Activated CD4-positive, CD25-positive, alpha-beta regulatory T cell (primary cell): ENCODE measurements around the gene OR4D9.

Source experiments
- DNase-seq, 4 experiments: peaks; one replicate each; lab custom pipeline; 2025; lab: John Stamatoyannopoulos, UW

Gene OR4D9

GRCh38 chr11:59550842-59551658 lies 39.7 kb downstream of the OR4D9 start:
- peak; percentile 30 to 79 (median 53) for DNase-seq

- DNase-seq: peak in 1 of 4 experiments; percentile 7
Measured at GRCh38 chr11:59551659-59552521, 40.6 kb downstream of the OR4D9 start.

- DNase-seq: no peak
Measured at GRCh38 chr11:59552844-59553243, 41.5 kb downstream of the OR4D9 start.

- no peak for DNase-seq
Measured at GRCh38 chr11:59553323-59553722, 42.0 kb downstream of the OR4D9 start.

- no peak for DNase-seq
Measured at GRCh38 chr11:59555601-59556114, 44.3 kb downstream of the OR4D9 start.

- peak in 2 of 4 experiments; percentile 44 to 56 for DNase-seq
Measured at GRCh38 chr11:59556115-59556916, 45.0 kb downstream of the OR4D9 start.

- no peak for DNase-seq
Measured at GRCh38 chr11:59556917-59557348, 45.6 kb downstream of the OR4D9 start.

- no peak for DNase-seq
Measured at GRCh38 chr11:59558270-59558643, 46.9 kb downstream of the OR4D9 start.

GRCh38 chr11:59559886-59560285 lies 48.5 kb downstream of the OR4D9 start:
- DNase-seq: no peak

GRCh38 chr11:59560290-59560701 lies 49.0 kb downstream of the OR4D9 start:
- peak in 3 of 4 experiments; percentile 14 to 72 (median 48) for DNase-seq

GRCh38 chr11:59560702-59561473 lies 49.5 kb downstream of the OR4D9 start:
- peak; percentile 59 to 72 (median 64) for DNase-seq

- DNase-seq: no peak
Measured at GRCh38 chr11:59562292-59562691, 51.0 kb downstream of the OR4D9 start.
